ENCODE data around the gene MAP3K5.

DNA sequence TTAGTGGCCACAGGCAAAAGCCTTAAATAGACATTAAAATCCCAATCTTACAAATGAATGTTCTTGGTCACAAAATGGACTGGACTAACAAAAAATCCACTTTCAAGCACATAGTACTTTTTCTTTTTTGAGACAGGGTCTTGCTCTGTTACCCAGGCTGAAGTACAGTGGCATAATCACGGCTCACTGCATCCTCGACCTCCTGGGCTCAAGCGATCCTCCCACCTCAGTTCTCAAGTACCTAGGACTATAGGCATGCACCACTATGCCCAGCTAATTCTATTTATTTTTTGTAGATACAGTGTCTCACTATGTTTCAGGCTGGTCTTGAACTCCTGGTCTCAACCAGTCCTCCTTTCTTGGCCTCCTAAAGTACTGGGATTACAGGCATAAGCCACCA lies 59.4 kb downstream of the MAP3K5 start:
- TF ChIP-seq, protein P1, sequence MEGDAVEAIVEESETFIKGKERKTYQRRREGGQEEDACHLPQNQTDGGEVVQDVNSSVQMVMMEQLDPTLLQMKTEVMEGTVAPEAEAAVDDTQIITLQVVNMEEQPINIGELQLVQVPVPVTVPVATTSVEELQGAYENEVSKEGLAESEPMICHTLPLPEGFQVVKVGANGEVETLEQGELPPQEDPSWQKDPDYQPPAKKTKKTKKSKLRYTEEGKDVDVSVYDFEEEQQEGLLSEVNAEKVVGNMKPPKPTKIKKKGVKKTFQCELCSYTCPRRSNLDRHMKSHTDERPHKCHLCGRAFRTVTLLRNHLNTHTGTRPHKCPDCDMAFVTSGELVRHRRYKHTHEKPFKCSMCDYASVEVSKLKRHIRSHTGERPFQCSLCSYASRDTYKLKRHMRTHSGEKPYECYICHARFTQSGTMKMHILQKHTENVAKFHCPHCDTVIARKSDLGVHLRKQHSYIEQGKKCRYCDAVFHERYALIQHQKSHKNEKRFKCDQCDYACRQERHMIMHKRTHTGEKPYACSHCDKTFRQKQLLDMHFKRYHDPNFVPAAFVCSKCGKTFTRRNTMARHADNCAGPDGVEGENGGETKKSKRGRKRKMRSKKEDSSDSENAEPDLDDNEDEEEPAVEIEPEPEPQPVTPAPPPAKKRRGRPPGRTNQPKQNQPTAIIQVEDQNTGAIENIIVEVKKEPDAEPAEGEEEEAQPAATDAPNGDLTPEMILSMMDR (IDR thresholded peaks at IDR 0.05): no peak
- TF ChIP-seq SIN3A (IDR thresholded peaks at IDR 0.05; ENCODE audit: borderline replicate concordance, insufficient read depth, low read depth, low read length): no peak
- no peak for TF ChIP-seq POLR2AphosphoS5 (IDR thresholded peaks at IDR 0.05; ENCODE audit: low read depth, low read length)

Measured in Panc1 (cell line).